Lung (tissue), 12 donors: ENCODE measurements around the gene PCDHA1. TPM values are rescaled to one million over a fixed set of nuclear protein-coding genes. Genes with fewer than 3 reads are reported as not detected.
A peak's percentile ranks its signal among the peaks of the same experiment; 100 is the strongest.

Experiments
- ATAC-seq: fragments of 200-7000 bp; cut with Tn5 transposase; one replicate; pipeline ENCODE4 v1.9.1; 2020; ENCODE audit warnings: moderate number of reproducible peaks; ENCODE audit not compliant: insufficient read depth, low FRiP score
- DNase-seq, 3 donors: peaks; one replicate each; pipeline ENCODE4 v3.0.0-alpha.2; 2013 to 2017
- H3K27ac ChIP-seq, 2 donors: one replicate each; pipeline ENCODE4 v1.5.1; 2013; ENCODE audit warnings: mild to moderate bottlenecking in 2 of 2, moderate library complexity in 2 of 2, control low read depth in 1 of 2, inconsistent platforms in 1 of 2, low read depth in 1 of 2, low read length in 1 of 2
- H3K27me3 ChIP-seq, 3 donors: one replicate each; pipeline ENCODE4 v1.5.1; 2013; ENCODE audit warnings: low read length in 2 of 3; ENCODE audit not compliant: control insufficient read depth in 3 of 3, insufficient read depth in 3 of 3
- H3K36me3 ChIP-seq, 4 donors: one replicate each; pipeline ENCODE4 v1.5.1; 2013; ENCODE audit warnings: low read length in 4 of 4, mild to moderate bottlenecking in 1 of 4, moderate library complexity in 1 of 4; ENCODE audit not compliant: control insufficient read depth in 4 of 4, insufficient read depth in 4 of 4
- H3K4me1 ChIP-seq, 5 donors: one replicate each; pipeline ENCODE4 v1.5.1; 2013; ENCODE audit warnings: low read length in 5 of 5, mild to moderate bottlenecking in 2 of 5, moderate library complexity in 1 of 5; ENCODE audit not compliant: control insufficient read depth in 5 of 5, insufficient read depth in 5 of 5
- H3K4me3 ChIP-seq: one replicate; pipeline ENCODE4 v1.5.1; 2013; ENCODE audit warnings: mild to moderate bottlenecking, control low read depth, moderate library complexity
- H3K9ac ChIP-seq, 2 donors: one replicate each; pipeline ENCODE4 v1.5.1; 2013; ENCODE audit warnings: low read length in 2 of 2, control low read depth in 1 of 2; ENCODE audit not compliant: insufficient read depth in 1 of 2
- H3K9me3 ChIP-seq, 4 donors: one replicate each; pipeline ENCODE4 v1.5.1; 2013; ENCODE audit warnings: low read length in 3 of 4, mild to moderate bottlenecking in 1 of 4, moderate library complexity in 1 of 4; ENCODE audit not compliant: control insufficient read depth in 4 of 4, insufficient read depth in 3 of 4
- CTCF ChIP-seq: IDR thresholded peaks from 2 replicates; pipeline ENCODE4 v1.5.1; 2012; ENCODE audit warnings: mild to moderate bottlenecking; ENCODE audit errors: control extremely low read depth, extremely low read depth
- whole genome bisulfite sequencing, 2 donors: extraction: QIAGEN DNeasy Blood & Tissue Kit; methylation state at CpG; one replicate each; pipeline ENCODE4 v1.1.7; 2013; 5-methylcytosine and 5-hydroxymethylcytosine counted together
- polyA plus RNA-seq, 2 donors: library from polyadenylated mRNA; stranded (reverse); fragments of 200-250 nt; gene quantifications; one replicate each; pipeline ENCODE4 v1.2.1, GENCODE V29; 2013
- total RNA-seq, 2 donors: library from RNA; depleted of rRNA in 1 of 2; stranded (reverse); fragments of >200 nt in 1 of 2; gene quantifications; one replicate each; pipeline ENCODE4 v1.2.1, GENCODE V29; 2014 to 2021
- donor health status: control.
- donor health status: control.
- donor health status: Bipolar disorder and iron deficiency.
- donor health status: healthy.
- donor health status: DM: yes; HTN: yes; CAD: no.

PCDHA1 gene
- total and polyA plus RNA-seq, 4 donors, result 0.02 to 0.30 TPM; not detected in 2

- Histone ChIP-seq H3K27me3 (no peaks in the 10 kb centered on the region), H3K9ac (no peak overlapping the region), H3K4me3 (no peak overlapping the region), H3K9me3 (peaks cover 0 to 21% (median 2%) of the 10 kb centered on the region in 4 donors), H3K36me3 (no peaks in the 10 kb centered on the region), H3K27ac (no peak overlapping the region), H3K4me1 (no peaks in the 10 kb centered on the region)
- 41 to 49% methylated on average over 103 of the region's 103 CpGs for WGBS, 2 donors
- TF ChIP-seq CTCF, result no peak
- DNase-seq (no peak), ATAC-seq (no peak)
Observed at GRCh38 chr5:140835622-140836510, 49.9 kb downstream of the PCDHA1 start.

GRCh38 chr5:140840978-140841962 lies 55.3 kb downstream of the PCDHA1 start, which contains the start of gene PCDHA8:
Gene PCDHA8, plus strand, starts transcription at chr5:140841187. Its CDS starts 135 bp downstream, at chr5:140841322.
- 17 to 25% methylated on average over 40 to 47 of the region's 47 CpGs for WGBS, 2 donors
- H3K9me3 ChIP-seq, result peaks cover 0 to 13% (median 1%) of the 10 kb centered on the region in 4 donors

More at GRCh38 chr5:140840978-140841962, 55.3 kb downstream of the PCDHA1 start, which contains the start of gene PCDHA8:
- Histone ChIP-seq H3K27me3 (no peaks in the 10 kb centered on the region), H3K9ac (no peak within 1 kb of the TSS), H3K4me3 (no peak within 1 kb of the TSS), H3K4me1 (no peaks in the 10 kb centered on the region), H3K36me3 (no peaks in the 10 kb centered on the region), H3K27ac (no peak within 1 kb of the TSS)
- DNase-seq (peak in 1 of 3 donors; percentile 1), ATAC-seq (no peak)
- TF ChIP-seq CTCF, result no peak
